GM18520 (cell line): Measurements from ENCODE around the gene SMYD2.

Source experiments
- ATAC-seq: cut with Tn5 transposase; IDR thresholded peaks from one replicate; pipeline ENCODE4 v1.9.1; 2021; ENCODE audit not compliant: unreplicated experiment

Gene SMYD2

DNA sequence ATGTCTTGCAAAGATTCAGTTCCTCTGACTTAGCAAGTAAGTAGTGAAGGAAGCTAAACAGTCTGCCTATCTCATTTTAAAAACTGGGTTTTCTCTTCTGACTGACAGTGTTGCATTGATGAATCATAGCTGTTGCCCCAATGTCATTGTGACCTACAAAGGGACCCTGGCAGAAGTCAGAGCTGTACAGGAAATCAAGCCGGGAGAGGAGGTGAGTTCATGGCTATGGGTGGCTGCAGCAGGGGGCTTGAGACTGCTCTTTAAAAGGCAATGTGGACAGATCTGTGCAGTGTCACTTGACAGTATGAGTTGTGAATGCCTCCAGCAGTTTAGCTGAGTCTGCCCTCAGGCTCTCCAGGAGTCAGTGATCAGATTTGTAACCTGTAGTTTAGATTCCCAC, 46.6 kb downstream of the SMYD2 start:
- ATAC-seq: no peak

DNA sequence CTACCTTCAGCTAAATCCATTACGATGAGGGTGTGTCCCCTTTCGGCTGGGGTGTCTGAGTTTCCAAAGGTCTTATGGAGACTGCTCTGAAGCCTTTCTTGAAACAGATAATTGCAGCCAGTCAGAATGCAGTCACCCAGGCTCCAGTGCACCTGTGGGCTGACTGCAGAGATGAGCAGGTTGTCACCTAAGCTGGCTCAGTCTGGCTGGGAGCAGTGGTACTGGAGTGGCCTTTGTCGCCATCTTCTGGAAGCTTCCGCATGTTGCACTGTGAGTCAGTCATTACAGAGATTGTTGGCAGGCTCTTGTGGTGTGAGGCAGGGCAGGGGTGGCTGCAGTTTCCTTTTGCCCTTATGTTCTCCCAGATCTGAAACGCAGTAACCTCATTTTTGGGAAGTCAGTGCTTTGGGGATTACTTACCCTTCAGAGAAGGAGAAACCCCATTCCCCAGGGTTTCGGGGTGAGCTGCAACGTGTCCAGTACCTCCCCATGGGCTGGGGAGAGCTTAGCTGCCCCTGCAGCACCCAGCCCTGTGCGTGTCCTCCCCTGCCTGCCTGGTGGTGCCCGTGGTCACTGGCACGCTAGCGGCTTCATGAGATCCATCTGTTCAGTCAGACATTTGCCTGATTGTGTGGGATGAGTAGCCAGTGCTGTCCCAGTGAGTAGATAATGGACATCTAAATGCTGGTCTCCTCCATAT, 48.0 kb downstream of the SMYD2 start:
- peak; percentile 86 for ATAC-seq

DNA sequence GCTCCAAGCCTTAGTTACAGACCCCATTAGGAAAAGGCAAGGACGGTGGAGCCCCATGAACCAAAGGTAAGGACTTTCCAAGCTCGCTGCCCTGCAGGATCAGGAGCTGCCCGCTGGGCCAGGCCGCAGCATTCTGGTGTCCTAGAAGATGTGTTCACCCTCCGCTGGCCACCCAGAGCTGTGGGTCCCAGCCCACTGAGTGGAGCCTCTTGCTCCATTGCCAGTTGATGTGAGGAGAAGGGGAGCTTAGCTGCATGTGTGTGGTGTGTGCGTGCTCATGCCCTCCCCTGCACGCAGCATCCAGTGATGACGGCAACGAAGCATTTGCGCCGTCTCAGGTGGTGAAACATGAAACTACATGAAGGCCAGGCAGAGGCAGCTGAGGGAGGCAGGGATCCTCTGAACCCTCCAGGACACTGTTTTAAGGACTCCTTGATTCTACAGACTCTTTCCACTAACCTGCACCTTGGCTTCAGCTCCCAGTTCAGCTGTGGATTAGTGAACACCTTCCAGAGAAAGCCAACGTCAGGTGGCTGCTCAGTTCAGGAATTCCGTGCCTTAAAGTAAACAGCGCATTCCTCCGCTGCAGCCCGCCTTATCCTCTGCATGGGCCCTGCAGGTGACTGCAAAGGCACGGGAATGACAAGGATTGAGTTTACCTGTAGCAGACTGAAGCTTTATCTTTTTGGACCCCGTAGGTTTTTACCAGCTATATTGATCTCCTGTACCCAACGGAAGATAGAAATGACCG, 48.7 kb downstream of the SMYD2 start:
- no peak for ATAC-seq

DNA sequence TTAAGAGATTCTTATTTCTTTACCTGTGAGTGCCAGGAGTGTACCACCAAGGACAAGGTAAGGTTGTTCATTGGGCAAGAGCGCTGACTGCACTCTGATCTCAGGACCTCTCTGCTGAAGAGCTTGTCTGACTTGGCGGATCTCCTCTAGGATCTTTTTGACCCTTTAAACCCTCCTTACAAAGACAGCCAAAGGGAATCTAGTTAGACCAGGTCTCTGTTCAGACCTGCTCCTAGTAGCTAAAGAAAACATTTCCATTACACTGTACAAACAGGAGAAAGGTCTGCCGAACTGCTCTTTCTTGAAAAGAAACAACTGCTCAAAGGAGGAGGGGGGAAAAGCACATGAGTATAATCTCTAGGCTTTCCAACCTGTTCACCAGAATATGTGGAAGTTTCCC, 49.3 kb downstream of the SMYD2 start:
- ATAC-seq: no peak

DNA sequence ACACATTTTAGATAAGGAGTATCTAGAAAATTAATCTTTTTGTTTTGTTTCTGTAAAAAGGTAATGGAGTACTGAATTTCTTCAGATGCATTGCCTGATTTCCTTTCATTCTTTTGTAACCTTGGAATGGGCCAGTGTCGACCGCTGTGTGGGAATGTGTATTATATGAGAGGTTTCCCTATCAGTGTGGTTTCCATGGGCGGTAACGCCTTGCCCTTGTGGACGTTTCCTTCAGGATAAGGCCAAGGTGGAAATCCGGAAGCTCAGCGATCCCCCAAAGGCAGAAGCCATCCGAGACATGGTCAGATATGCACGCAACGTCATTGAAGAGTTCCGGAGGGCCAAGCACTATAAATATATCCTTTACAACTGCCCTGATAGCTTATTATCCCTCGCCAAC, 49.8 kb downstream of the SMYD2 start:
- ATAC-seq: no peak

DNA sequence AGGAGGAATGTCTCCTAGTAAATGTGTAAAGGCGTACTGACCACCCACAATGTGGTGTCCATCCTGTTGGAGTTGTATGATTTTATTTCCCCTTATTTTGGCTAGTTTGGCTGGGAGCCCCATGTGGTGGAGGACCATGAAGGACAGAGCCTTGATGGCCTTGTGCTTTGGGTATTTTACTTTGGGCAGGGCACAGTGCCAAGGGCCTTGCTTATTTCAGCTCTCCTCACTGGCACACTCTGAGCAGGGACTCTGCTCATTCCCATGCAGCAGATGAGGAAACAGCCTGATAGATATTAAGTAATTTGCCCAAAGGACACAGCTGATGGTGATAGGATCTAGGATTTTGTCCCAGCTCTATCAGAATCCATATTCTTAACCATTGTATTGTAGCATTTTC, 50.2 kb downstream of the SMYD2 start:
- no peak for ATAC-seq

DNA sequence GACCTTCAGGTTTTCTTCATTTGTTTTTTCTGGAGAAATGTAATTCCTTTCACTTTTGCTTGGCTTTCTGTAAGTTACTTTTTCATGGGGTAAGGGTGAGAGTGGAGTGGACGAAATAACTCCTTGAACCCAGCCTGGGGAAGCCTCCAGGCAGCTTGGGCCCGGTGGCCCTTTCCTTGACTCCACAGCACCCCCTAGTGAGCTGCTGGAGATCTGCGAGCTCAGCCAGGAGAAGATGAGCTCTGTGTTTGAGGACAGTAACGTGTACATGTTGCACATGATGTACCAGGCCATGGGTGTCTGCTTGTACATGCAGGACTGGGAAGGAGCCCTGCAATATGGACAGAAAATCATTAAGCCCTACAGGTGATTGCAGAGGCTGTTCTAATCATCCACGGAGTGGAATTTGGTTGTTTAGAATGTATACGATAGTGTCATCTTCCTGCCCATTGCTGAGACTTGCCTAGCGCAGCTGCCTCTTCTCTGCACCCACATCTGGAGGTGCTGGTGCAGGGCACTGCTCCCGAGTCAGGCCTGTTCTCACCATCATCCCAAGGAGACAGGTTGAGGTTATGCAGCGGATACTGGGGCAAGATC, 51.0 kb downstream of the SMYD2 start:
- no peak for ATAC-seq

DNA sequence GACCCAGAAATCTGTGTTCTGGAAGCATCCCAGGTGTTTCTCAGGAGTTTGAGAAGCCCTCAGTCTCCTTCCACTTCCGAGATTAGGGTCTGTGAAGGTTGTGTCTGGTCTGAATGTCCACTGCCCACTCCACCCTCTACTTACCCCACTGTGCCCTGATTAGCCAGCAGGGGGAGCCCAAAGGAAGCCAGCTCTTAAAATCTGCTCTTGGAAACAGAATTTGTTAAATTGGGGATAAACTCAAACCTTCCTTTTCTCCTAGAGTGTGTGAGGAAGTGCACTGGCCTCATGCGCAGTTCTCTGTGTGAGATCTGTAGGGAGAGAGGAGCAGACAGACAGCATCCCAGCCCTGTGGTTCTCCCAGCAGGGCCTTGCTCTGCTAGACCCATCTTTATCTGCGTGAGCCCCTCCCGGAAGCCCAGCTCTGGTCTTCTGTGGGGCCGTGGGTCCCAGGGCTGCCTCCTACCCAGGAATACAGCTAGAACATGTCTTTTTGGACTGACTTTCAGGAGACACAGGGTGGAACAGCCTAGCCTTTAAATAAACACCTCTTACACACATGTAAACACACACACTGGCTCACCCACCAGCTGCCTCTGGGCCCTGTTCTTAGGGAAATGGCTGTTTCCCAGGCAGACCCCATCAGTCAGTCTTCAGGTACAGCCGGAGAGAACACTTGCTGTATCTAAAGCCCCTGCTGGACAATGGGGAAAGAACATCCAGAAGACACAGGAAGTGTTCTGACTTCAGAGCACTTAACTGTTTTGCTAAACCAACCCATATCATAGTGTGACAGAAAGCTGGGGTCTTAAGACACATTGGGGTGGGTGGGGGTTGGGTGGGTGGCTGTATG, 52.2 kb downstream of the SMYD2 start:
- no peak for ATAC-seq

DNA sequence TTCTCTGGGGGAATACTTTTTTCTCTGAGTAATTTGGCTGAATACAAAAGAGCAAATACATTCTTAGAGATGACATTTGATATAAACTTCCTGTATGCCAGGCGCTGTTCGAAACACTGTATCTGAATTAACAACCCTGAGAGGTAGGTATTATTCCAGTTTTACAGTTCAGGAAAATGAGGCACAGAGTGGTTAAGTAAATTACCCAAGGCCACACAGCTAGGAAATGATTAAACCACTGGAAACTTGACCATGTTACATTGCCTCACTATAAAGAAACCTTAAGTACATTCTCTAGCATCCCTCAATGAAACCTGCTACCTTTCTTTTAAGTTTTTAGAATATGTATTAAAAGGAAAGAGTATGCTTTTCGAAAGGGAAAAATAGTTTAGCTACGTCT, 54.6 kb downstream of the SMYD2 start:
- ATAC-seq: no peak

DNA sequence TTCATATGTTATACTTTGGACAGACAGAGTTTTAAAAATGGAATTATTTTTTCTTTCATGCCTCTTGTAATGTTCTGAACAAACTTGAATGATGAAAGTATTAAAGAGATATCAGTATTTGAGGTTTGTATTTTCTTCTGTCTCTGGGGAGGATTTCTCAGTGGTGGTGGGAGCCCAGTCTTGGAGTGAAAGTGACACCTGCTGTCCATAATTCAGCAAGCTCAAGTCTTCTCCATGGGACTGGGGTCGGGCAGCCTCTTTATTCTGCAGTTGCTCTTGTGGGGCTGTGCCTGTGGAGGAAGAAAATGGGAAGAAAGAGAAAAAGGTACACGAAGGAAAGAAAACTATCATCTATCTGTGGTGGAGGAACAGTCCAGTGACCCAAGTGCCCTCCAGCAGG, 56.1 kb downstream of the SMYD2 start:
- no peak for ATAC-seq

DNA sequence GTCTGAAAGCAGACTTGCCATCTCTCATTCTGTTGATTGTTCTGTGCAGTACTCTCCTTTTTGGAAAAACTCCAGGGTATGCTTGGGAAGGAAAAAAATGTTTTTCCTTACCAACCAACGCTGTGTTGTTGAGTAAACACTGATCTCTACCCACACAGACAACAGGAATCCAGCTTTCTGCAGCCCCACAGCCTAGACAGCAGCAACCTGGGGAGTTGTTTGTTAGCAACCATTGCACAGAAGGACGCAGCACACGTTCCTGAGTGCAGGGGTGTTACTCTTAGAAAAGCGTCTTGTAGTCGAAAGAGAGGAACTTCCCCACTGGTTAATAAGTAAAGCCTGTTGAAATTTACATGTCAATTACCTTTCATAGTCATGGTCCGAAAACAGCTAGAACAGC, 56.6 kb downstream of the SMYD2 start:
- ATAC-seq: no peak

DNA sequence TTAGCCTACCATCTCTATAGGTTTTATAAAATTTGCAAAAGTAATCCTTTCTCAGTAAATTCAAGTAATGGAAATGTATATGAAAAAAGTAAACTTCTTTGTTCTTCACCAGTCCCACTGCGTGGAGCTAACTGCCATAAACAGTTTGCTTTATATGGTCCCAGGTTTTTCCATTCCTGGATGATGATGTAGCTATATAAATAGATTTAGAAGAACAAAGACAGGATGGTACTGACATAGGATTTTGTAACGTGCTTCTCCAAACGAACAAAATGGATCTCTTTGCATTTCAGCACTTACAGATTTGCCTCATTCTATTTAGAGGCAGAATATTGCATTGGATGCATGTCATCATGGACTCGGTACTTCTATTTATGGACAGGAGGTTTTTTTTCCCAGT, 57.3 kb downstream of the SMYD2 start:
- ATAC-seq: no peak

DNA sequence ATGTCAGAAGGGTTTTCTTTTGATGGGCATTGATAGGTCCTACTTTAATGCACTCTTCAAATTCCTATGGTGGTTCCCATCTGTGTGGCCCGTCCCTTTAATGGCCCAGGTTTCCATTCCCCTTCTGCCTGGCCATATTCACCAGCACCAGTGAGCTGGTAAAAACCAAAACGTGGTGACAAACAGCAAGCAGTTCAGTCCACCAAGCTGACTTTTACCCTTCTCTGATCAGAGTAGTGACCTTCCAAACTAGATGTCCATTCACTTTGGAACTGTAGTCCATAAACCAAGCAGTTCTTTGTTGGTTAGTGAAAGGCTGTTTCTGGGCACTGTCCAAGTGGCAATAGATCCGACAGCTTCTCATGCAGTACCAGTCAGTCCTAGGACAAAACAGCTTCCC, 60.5 kb downstream of the SMYD2 start:
- ATAC-seq: no peak

DNA sequence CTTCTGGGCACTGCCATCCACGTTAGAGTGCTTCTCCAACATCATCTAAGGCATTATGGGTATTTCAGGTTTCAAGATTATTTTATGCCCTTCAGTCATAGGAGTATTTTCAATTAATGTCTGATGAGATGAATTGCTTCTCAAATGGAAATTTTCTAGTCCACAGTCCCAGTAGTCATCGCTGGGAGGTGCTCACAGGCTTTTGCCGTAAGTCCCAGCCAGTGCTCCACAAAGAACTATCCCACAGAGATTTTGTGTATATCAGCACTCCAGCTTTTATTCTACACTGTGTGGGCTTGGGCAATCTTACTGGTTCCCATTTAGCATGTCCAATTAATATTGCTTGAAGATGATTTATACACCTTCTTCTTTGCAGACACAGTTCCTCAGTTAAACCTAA, 61.0 kb downstream of the SMYD2 start:
- no peak for ATAC-seq

DNA sequence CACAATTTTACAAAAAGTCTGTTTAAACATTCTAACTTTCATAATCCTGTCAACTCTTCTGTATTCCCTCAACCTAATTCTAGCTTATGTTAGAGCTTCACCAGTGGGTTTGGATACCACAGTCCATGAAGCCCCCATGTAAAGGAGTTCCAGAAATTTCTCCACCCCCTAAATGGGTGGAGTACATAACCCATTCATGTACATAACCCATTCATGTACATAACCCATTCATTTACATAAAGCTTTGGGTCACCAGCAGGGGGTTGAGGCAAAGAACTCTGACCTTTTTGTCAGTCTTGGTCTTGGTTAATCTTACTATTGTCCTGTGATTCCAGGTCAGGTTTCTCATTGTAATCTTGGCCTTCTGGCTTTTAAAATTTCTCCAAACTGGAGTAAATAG, 61.6 kb downstream of the SMYD2 start:
- ATAC-seq: no peak

DNA sequence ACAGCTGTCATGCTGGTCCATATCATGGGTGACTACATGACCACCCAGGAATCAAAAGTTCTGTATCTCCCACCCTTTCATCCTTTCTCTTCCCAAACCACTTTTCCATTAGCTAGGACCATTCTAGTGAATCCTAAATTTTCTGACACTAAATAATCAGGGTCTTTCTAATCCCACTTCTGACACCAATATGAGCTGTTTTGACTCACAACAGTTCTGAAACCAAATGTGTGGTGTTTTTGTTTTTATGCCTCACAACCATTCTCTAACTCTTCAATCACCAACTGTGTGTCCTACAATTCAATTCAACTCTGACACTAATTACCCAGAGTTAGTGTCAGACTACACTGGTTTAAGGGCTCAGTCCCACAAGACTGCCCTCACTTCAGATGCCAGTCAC, 63.9 kb downstream of the SMYD2 start:
- ATAC-seq: no peak

DNA sequence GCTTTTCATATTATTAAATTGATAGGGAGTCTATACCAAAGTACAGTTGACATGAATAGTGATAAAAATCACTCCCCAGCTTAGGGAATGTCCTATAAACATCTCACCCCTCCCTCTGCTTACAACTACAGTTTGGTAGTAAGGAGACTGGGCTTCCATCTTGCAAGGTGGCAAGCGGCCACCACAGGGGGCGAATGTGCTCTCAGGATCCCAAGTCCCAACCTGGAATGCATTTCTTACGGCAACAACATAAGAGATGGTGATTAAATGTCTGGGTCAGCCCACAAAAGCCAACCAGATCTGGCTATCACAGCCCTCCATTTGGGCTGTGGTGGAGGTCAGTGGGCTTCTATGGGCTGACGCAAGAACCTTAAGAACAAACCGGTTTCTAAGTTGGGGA, 68.0 kb downstream of the SMYD2 start:
- no peak for ATAC-seq

DNA sequence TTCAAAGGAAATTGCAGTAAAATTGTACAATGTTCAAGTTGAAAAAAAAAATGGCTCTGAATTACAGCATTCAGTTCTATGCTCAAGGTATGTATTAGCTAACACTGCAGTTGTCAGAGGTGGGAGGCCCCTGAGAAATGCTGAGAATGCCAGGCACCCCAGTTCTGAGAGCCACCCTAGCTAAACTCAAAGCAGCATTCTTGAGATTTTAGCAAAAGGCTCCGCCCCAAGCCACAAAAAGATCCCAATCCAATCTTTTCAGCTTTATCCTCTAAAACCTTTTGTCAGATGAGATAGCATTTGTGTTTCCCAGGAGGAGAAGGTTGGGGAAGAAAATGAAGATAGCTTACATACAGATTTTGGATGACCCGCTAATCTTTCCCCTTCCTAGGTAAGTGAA, 68.8 kb downstream of the SMYD2 start:
- ATAC-seq: no peak

DNA sequence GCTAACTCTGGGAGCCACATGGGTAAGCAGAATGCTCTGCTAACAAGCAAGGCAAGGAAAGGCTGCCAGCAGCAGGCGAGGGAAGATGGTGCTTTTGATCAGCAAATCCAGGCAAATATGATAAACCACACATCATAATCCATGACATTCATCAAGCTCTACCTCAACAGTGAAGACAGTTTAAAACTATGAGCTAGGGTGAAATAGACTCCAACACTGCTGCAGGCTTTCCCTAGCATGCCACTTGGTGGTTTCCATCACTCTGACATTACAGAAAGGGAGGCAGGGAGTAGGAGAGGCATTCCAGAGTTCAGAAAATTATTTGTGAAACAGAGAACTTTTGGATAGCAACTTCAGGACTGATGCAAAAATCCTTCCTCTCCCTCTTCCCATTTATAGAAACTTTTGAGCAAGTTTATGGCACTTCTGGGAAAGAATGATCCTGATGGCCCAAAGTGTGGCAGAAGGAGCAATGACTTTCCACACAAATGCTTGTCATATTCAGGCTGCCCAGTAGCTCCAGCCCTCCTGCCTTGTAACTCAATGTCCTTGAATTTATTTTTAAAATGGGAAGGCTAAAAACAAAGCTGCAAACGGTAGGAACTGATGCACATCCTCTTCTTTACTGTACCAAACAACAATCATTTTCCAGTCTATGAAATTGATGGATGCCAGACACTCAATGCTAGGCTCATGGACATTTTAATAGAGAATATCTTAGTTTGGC, 70.8 kb downstream of the SMYD2 start:
- ATAC-seq: no peak

DNA sequence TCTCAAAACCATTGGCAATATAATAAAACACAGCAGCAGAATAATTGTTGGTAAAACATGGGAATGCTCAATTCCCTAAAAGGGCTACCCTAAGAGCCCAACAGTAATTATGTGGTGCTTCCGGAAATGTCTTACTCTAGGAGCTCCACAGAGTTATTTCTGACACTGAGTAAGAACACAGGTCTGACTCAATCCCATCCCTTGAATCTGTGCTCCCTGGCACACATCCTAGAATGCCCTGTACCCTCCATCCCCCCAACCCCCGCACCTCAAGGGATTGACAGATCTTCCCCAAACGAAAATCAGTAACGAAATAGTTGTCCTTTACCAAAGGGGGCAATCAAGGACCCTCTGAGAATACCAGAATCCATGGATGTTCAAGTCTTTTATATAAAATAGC, 71.9 kb downstream of the SMYD2 start:
- no peak for ATAC-seq
